Glomerular visceral epithelial cell (primary cell): Measurements from ENCODE around the gene STAG3.
"Not testable (repeated sequence)": the region's sequence is repeated elsewhere in the genome, so short reads cannot be mapped to it uniquely, and the experiment has no call there.

Source experiments
- DNase-seq: peaks from one replicate; pipeline ENCODE4 v3.0.0-alpha.2; 2016; ENCODE audit errors: extremely low spot score

The STAG3 gene

GRCh38 chr7:100173806-100174495 lies 3.8 kb upstream of the STAG3 start:
- no peak for DNase-seq

DNA sequence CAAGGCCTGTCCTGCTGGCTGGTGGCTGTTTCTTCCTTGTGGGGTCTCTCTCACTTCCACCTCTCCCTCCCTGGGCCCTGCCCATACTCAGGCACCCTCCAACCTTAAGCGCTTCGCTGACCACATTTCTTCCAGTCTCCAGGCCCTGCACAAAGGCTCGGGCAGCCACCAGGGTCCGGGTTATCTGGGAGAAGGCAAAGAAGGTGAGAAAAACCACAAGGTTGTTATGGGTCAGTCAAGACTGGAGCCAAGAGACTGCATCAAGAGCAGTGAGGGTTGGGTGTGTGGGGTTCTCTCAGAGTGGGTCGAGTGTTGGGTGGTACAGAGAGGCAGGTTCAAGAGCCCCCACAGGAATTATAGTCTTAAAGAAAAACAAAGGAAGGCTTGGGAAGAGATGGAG lies 3.1 kb upstream of the STAG3 start:
- DNase-seq: no peak

DNA sequence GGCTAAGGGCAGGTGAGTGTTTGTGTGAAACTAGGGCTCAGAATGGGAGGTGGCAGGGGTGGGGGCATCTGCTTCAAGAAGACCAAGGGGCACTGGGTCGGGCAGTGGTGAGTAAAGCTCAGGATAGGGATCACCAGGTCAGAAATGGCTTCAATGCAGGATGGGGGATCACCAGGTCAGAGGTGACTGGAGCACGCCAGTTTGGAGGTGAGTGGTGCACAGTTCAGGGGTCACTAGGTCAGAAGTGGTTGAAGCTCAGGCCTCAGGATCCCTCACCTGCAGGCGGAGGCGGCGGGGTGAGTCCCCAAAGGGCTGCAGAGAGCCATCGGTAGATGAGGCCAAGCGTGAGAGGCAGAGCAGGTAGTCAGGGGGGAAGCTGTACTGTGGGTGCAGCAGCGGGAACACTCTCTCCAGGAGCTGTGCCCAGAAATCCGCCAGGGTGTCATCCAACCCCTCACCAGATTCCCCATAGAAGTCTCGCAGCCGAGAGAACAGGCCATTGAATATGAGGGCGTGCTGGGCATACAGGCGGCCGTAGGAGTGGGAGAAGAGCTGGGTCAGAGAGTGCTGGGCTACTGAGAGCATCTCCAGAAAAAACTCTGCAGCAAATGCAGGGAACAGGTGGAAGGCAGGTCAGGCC lies 2.3 kb upstream of the STAG3 start:
- DNase-seq: no peak

GRCh38 chr7:100176096-100177044 lies 1.3 kb upstream of the STAG3 start:
- DNase-seq: no peak

DNA sequence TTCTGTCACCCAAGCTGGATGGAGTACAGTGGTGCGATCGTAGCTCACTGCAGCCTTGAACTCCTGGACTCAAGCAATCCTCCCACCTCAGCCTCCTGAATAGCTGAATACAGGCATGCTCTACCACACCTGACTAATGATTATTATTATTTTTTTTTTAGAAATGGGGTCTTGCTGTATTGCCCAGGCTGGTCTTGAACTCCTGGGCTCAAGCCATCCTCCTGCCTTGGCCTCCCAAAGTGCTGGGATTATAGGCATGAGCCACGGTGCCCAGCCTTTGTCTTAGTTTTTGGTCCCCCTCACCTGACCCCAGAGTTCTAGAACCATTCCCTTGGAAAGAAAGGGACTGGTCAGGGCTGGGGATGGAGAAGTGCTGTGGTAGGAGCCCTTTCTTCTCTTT lies 2.4 kb downstream of the STAG3 start:
- DNase-seq: not testable (repeated sequence)

GRCh38 chr7:100182616-100183015 lies 4.9 kb downstream of the STAG3 start:
- not testable (repeated sequence) for DNase-seq

DNA sequence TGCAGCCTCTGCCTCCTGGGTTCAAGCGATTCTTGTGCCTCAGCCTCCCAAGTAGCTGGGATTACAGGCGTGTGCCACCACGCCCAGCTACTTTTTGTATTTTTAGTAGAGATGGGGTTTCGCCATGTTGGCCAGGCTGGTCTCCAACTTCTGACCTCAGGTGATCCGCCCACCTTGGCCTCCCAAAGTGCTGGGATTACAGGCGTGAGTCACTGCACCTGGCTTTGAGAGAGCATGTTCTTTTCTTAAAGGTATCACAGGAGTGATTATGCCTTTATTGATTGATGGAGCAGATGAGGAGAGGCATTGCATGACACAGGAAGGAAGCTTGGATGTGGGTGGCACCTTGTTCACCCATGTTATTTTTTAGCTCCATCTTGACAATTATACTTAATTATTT lies 5.4 kb downstream of the STAG3 start:
- DNase-seq: not testable (repeated sequence)

- DNase-seq: no peak
These were observed 8.0 kb downstream of the STAG3 start for GRCh38 chr7:100185726-100186125.

DNA sequence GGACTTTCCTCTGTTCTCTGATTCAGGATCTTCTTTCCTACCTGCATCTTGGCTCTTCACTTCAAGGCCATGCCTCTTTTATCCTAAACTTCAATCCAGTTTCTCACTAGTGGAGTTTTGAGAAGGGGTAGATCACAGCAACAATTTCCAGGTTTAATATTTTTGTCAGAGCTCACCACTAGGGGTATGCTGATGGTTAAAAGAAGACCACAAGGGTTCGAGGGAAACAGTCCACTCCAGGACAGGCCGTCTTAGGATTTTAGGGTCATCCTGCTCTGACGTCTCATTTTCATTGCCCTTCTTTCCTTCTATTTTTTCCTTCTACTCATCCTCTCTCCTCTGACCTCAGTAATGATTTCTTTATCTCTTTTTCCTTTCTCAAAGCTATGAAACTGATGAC lies 11.3 kb downstream of the STAG3 start:
- DNase-seq: no peak

DNA sequence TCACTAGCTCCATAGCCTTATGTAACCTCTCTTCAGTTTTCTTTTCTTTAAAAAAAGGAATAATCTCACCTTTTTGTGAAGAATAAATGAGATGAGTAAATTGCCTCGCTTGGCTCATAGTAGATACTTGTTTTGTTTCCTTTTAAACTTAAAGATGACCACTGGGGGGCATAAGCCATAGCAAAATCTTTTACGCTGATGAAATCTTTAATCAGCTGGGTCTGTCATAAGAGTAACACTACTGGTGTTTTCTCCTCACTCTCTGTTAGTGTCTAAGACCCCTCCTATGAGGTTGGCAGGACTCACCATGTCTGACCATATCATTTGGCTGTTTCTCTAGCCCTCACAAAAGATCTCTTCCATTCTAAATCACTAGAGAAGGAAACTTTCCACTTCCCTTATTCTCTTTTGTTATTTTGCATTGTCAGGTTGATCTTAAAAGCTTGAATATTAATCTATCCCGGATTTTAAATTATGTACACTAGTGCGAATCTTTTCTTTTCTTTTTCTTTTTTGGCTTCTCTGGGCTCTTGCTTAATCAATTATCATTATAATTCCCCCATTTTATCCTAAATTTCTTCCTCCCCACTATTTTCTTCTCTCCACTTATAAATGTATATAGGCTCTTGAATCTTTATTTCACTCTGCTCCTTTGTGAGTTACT lies 12.5 kb downstream of the STAG3 start:
- DNase-seq: no peak

- DNase-seq: no peak
These were observed 14.1 kb downstream of the STAG3 start for GRCh38 chr7:100191775-100192174.

DNA sequence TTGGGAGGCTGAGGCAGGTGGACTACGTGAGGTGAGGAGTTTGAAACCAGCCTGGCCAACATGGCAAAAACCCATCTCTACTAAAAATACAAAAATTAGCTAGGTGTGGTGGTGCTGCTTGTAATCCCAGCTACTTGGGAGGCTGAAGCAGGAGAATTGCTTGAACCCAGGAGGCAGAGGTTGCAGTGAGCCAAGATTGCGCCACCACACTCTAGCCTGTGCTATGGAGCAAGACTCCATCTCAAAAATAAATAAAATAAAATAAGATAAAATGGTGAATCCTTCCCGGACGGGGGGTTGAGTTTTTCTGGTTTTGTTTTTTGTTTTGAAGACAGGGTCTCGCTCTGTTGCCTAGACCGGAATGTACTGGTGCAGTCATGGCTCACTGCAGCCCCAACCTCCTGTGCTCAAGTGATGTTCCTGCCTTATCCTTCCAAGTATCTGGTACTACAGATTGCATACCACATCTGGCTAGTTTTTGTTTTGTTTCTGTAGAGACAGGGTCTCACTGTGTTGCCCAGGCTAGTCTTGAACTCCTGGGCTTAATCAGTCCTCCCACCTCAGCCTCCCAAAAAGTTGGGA lies 14.7 kb downstream of the STAG3 start:
- not testable (repeated sequence) for DNase-seq

- DNase-seq: no peak
These were observed 15.3 kb downstream of the STAG3 start for GRCh38 chr7:100192969-100193368.

- DNase-seq: no peak
These were observed 17.5 kb downstream of the STAG3 start for GRCh38 chr7:100195222-100195621.

GRCh38 chr7:100195901-100196322 lies 18.2 kb downstream of the STAG3 start:
- not testable (repeated sequence) for DNase-seq

GRCh38 chr7:100198266-100198665 lies 20.5 kb downstream of the STAG3 start:
- DNase-seq: no peak

- DNase-seq: no peak
These were observed 23.0 kb downstream of the STAG3 start for GRCh38 chr7:100200693-100201092.

DNA sequence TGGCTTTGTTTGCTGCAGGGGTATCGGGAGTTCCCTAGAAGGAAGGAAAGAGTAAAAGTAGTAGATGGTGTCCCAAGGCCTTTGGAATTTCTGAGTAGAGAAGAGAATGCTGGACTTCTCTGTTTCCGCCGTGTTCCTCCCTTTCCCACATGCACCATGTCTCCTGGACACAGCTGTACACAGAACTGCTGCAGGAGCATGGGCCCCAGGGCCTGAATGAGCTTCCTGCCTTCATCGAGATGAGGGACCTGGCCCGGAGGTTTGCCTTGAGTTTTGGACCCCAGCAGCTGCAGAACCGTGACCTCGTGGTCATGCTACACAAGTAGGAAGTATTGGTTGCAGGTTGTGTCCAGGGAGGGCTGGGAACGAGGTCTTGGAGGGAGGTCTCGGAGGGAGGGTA lies 26.7 kb downstream of the STAG3 start:
- no peak for DNase-seq

DNA sequence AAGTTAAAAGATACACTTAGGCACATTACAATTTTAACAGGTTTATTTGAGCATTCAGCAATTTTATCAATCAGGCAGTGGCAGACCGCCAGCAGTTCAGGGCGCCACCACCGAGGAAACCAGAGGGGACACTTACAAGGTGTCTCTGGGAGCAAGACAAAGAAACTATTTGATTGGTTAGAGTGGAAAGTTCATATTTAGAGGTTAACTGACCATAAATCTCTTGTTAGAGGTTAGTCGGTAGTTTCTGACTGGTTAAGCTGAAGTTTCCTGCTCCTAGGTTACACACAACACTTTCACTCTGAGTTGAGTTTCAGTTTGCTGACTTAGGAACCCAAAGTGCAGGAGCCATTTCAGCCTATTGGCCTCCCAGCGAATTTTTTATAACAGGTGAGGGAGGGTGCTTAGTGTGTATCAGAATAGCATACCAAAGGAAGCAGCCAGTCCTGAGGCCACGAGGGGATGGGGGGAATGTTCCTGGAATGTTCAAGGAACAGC lies 31.2 kb downstream of the STAG3 start:
- DNase-seq: no peak

DNA sequence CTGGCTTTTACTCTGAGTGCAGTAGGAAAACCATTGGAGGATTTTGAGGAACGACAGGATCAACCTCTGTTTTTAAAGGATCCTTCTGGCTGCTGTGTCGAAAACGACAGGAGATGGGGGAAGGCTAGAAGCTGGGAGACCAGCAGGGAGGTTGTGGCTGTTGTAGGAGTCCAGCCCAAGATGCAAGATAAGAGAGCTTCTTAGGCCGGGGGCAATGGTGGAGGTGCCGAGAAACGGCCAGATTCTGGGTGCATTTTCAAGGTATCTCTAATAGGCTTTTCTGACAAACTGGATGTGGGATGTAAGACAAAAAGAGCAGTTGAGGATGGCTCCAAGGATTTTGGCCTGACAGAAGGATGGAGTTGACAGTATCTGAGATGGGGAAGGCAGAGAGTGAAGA lies 31.8 kb downstream of the STAG3 start:
- DNase-seq: no peak

GRCh38 chr7:100210805-100211204 lies 33.1 kb downstream of the STAG3 start:
- DNase-seq: no peak
